BLaER1 (cell line): Measurements from ENCODE around the gene MAGEB17.

ENCODE experiments used
- H3K27ac ChIP-seq: shearing (Covaris generic); formaldehyde crosslinking; 2 replicates; pipeline ENCODE4 v1.8.1; 2022
- H3K27me3 ChIP-seq: shearing (Covaris generic); formaldehyde crosslinking; 2 replicates; pipeline ENCODE4 v1.8.1; 2022
- H3K36me3 ChIP-seq: shearing (Covaris generic); formaldehyde crosslinking; 2 replicates; pipeline ENCODE4 v1.8.1; 2022
- H3K4me1 ChIP-seq: shearing (Covaris generic); formaldehyde crosslinking; 2 replicates; pipeline ENCODE4 v1.8.1; 2022
- H3K4me2 ChIP-seq: shearing (Covaris generic); formaldehyde crosslinking; 2 replicates; pipeline ENCODE4 v1.8.1; 2022
- H3K4me3 ChIP-seq: shearing (Covaris generic); formaldehyde crosslinking; 2 replicates; pipeline ENCODE4 v1.8.1; 2022
- H3K9ac ChIP-seq: shearing (Covaris generic); formaldehyde crosslinking; 2 replicates; pipeline ENCODE4 v1.8.1; 2022
- H3K9me3 ChIP-seq: shearing (Covaris generic); formaldehyde crosslinking; 2 replicates; pipeline ENCODE4 v1.8.1; 2022
- H4K20me1 ChIP-seq: shearing (Covaris generic); formaldehyde crosslinking; 2 replicates; pipeline ENCODE4 v1.8.1; 2022
- Cebpa-rat ChIP-seq: shearing (Covaris generic); IDR thresholded peaks from 2 replicates; pipeline ENCODE4 v1.8.1; 2022

MAGEB17 gene, protein sequence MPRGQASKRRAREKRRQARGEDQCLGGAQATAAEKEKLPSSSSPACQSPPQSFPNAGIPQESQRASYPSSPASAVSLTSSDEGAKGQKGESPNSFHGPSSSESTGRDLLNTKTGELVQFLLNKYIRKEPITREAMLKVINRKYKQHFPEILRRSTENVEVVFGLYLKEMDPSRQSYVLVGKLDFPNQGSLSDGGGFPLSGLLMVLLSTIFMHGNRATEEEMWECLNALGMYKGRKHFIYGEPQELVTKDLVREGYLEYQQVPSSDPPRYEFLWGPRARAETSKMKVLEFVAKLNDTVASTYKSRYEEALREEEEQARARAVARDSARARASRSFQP

GRCh38 chrX:16167181-16167580, at the start of gene MAGEB17:
TSS of gene MAGEB17 (plus strand) at chrX:16167481. CDS start at chrX:16170383, 2,902 bp downstream.
- TF ChIP-seq Cebpa-rat, result no peak
- no peak within 1 kb of the TSS for H3K9ac ChIP-seq
- H3K27ac ChIP-seq, result no peak within 1 kb of the TSS
- peaks cover 95% of the 10 kb centered on the region for H3K27me3 ChIP-seq
- H3K4me1 ChIP-seq, result no peaks in the 10 kb centered on the region
- H3K9me3 ChIP-seq, result no peaks in the 10 kb centered on the region
- no peaks in the 10 kb centered on the region; the same call in 1 of the 2 replicates for H4K20me1 ChIP-seq
- no peak within 1 kb of the TSS for H3K4me2 ChIP-seq
- H3K4me3 ChIP-seq, result no peak within 1 kb of the TSS
- no peaks in the 10 kb centered on the region for H3K36me3 ChIP-seq

DNA sequence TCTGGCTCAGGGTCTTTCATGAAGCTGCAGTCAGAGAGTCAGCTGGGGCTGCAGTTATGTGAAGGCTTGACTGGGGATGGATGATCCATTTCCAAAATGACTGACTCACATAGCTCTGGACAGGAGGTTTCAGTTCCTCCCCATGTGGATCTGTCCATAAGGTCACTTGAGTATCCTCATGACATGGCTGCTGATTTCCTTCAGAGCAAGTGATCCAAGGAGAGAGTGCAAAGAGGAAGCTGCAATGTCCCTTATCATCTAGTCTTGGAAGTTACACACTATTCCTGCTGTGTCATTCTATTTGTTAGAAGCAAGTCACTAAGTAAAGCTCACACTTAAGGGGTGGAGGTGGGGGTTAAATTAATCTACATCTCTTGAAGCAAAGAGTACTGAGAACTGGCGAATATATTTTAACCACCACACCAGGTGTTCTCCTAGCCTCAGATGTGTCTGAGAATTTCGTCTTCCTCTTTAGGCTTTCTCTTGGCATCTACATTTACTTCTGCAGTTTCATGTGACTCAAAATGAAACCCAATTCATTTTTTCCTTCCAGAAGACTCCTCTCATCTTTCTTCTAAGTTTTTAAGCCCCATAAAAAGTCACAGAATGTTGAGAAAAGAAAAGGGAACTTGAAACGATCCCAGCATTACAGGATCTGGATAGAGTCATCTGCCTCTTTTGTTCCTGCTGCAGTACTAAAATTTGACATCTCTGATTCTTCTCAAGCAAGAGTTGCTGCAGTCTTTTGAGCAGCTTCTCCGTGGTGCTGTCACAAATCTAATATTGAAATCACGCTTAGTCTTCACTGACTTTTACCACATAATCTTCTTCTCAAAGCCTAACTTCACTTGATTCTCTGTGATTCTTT, 47.7 kb upstream of the MAGEB17 start:
- peaks cover 81% of the 10 kb centered on the region for H3K27me3 ChIP-seq
- H3K9ac ChIP-seq, result no peak overlapping the region
- H3K4me3 ChIP-seq, result no peak overlapping the region
- no peak overlapping the region for H3K4me2 ChIP-seq
- H3K4me1 ChIP-seq, result peaks cover 3% of the 10 kb centered on the region
- no peak overlapping the region for H3K27ac ChIP-seq
- peaks cover 6% of the 10 kb centered on the region for H4K20me1 ChIP-seq
- no peak for TF ChIP-seq Cebpa-rat
- H3K9me3 ChIP-seq, result no peaks in the 10 kb centered on the region; the same call in 1 of the 2 replicates
- no peaks in the 10 kb centered on the region for H3K36me3 ChIP-seq

DNA sequence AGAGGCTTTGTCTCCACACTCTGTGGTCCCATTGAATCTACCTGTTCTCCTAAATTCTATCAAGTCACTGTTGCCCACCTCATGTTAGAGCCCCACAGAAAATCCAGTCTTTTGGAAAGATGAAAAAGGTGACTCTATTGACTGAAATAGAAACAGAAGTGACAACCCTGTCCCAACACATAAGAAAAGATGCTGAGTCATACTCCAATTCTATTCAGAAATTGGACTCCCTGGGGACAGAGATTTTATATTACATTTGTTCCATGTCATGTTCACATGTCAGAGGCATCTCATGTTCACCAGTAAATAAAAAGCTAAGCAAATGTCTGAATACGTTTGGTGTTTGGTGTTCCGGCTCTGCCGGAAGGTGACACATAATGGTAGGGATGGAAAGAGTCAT, 46.9 kb upstream of the MAGEB17 start:
- Histone ChIP-seq H3K9ac (no peak overlapping the region), H3K27ac (no peak overlapping the region), H3K4me2 (no peak overlapping the region), H3K4me1 (no peaks in the 10 kb centered on the region), H3K4me3 (no peak overlapping the region), H4K20me1 (peaks cover 6% of the 10 kb centered on the region; the same call in 1 of the 2 replicates), H3K27me3 (peaks cover 78% of the 10 kb centered on the region), H3K9me3 (no peaks in the 10 kb centered on the region; the same call in 1 of the 2 replicates), H3K36me3 (no peaks in the 10 kb centered on the region)
- no peak for TF ChIP-seq Cebpa-rat

DNA sequence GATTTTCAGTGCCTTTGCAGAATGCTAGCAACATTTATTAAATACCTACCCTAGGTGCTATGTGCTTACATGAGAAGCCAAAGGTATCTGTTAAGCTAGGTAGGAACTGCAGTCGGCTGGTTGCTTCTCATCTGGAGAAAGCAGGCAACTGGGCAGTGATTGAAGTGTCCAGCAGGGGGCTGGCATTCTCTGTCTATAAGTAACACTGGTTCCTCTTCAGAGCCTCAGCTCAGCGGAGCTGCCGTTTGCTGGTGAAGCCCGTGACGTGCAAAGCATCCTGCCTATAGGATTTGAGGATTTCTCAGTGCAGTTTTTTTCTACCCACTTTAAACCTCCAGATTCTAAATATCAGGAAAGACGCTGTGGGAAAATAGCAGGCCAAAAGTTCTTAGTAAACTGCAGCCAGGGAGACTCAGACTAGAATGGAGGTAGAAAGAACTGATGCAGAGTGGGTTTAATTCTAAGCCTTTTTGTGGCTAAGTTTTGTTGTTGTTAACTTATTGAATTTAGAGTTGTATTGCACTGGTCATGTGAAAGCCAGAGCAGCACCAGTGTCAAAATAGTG, 44.0 kb upstream of the MAGEB17 start, which contains the start of gene GRPR:
TSS of gene GRPR (plus strand) at position 344 of the 565 bp plus-strand sequence. CDS start 389 bp downstream, outside the sequence.
- Histone ChIP-seq H3K4me1 (no peaks in the 10 kb centered on the region), H3K27ac (no peak within 1 kb of the TSS), H3K4me3 (no peak within 1 kb of the TSS), H3K36me3 (no peaks in the 10 kb centered on the region), H3K27me3 (peaks cover 83% of the 10 kb centered on the region), H3K4me2 (no peak within 1 kb of the TSS), H4K20me1 (peaks cover 6% of the 10 kb centered on the region; the same call in 1 of the 2 replicates), H3K9ac (no peak within 1 kb of the TSS), H3K9me3 (no peaks in the 10 kb centered on the region; the same call in 1 of the 2 replicates)
- no peak for TF ChIP-seq Cebpa-rat

GRCh38 chrX:16124201-16124600, 43.1 kb upstream of the MAGEB17 start:
- Histone ChIP-seq H3K27me3 (peaks cover 84% of the 10 kb centered on the region), H3K9me3 (no peaks in the 10 kb centered on the region; the same call in 1 of the 2 replicates), H4K20me1 (peaks cover 12% of the 10 kb centered on the region), H3K4me2 (no peak overlapping the region), H3K9ac (no peak overlapping the region), H3K27ac (no peak overlapping the region), H3K4me1 (no peaks in the 10 kb centered on the region), H3K4me3 (no peak overlapping the region), H3K36me3 (no peaks in the 10 kb centered on the region)
- TF ChIP-seq Cebpa-rat, result no peak

GRCh38 chrX:16125520-16126149, 41.6 kb upstream of the MAGEB17 start:
- Histone ChIP-seq H4K20me1 (peaks cover 19% of the 10 kb centered on the region), H3K9ac (no peak overlapping the region), H3K27ac (no peak overlapping the region), H3K4me2 (no peak overlapping the region), H3K9me3 (no peaks in the 10 kb centered on the region), H3K27me3 (peaks cover 86% of the 10 kb centered on the region), H3K36me3 (no peaks in the 10 kb centered on the region), H3K4me1 (no peaks in the 10 kb centered on the region), H3K4me3 (no peak overlapping the region)
- no peak for TF ChIP-seq Cebpa-rat

DNA sequence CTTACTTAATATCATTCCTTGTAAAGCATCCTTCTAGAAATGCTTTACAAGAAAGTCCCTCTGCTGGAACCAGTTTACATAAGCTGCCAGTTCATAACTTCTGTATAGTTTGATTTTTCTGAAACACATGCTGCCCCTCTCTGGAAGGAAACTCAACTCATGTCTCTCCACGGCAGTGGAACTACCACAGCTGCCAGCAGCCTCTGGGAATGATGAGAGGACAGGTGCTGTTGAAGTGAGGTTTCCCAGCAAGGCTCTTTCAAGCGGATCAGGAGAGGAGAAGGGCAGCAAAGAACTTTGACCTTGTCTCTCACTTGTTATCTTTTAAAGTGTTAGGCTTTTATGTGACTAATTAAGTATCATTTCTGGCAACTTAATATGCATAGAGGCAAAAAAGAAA, 36.6 kb upstream of the MAGEB17 start:
- Histone ChIP-seq H3K4me2 (no peak overlapping the region), H3K4me3 (no peak overlapping the region), H3K27ac (no peak overlapping the region), H3K36me3 (no peaks in the 10 kb centered on the region), H4K20me1 (peaks cover 13% of the 10 kb centered on the region; the same call in 1 of the 2 replicates), H3K27me3 (peaks cover 95% of the 10 kb centered on the region), H3K9ac (no peak overlapping the region), H3K9me3 (no peaks in the 10 kb centered on the region), H3K4me1 (no peaks in the 10 kb centered on the region)
- no peak for TF ChIP-seq Cebpa-rat

- no peak overlapping the region for H3K9ac ChIP-seq
- no peak overlapping the region for H3K27ac ChIP-seq
These were observed 32.3 kb upstream of the MAGEB17 start for GRCh38 chrX:16134936-16135335.

DNA sequence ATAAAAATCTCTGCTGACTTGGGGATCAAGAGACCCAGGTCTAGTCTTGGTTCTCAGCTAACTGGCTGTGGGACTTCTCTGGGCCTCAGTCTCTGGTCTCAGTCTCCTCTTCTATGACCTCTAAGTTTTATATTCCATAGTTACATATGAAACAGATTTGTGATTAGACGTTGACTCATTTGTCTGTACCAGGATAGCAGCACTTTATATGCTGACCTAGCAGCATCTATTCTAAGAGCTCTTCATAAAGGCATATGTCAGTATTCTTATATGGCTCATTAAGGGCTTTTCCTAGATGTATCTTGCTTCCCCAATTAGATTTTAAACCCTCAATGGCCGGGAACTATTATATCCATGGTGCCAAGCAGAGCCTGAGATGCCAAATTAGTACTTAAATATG, 31.2 kb upstream of the MAGEB17 start:
- Histone ChIP-seq H3K27ac (no peak overlapping the region), H4K20me1 (no peaks in the 10 kb centered on the region; the same call in 1 of the 2 replicates), H3K9me3 (no peaks in the 10 kb centered on the region), H3K27me3 (peaks cover 94% of the 10 kb centered on the region), H3K4me3 (no peak overlapping the region), H3K4me1 (no peaks in the 10 kb centered on the region), H3K4me2 (no peak overlapping the region), H3K36me3 (no peaks in the 10 kb centered on the region), H3K9ac (no peak overlapping the region)
- no peak for TF ChIP-seq Cebpa-rat

More at GRCh38 chrX:16134936-16135335, 32.3 kb upstream of the MAGEB17 start:
- no peak overlapping the region for H3K4me3 ChIP-seq
- H3K36me3 ChIP-seq, result no peaks in the 10 kb centered on the region
- no peaks in the 10 kb centered on the region for H3K9me3 ChIP-seq
- peaks cover 95% of the 10 kb centered on the region for H3K27me3 ChIP-seq
- H3K4me1 ChIP-seq, result no peaks in the 10 kb centered on the region
- TF ChIP-seq Cebpa-rat, result no peak
- no peak overlapping the region for H3K4me2 ChIP-seq
- no peaks in the 10 kb centered on the region for H4K20me1 ChIP-seq
